Tibial nerve (tissue), 4 donors: ENCODE measurements around the gene SASS6. TPM values are rescaled to one million over a fixed set of nuclear protein-coding genes. Genes with fewer than 3 reads are reported as not detected.

Experiments used
- DNase-seq, 2 donors: peaks; one replicate each; pipeline ENCODE4 v3.0.0-alpha.2; 2019; ENCODE audit warnings: low spot score in 2 of 2
- H3K27ac ChIP-seq, 4 donors: fragments of 200-600 bp; sonication (generic) in 3 of 4; one replicate each; pipeline ENCODE4 v1.5.1; 2017 to 2019; ENCODE audit warnings: mild to moderate bottlenecking in 1 of 4
- H3K27me3 ChIP-seq, 2 donors: fragments of 200-600 bp; sonication (generic) in 1 of 2; one replicate each; pipeline versions ENCODE4 v1.5.1 to v1.6.0; 2017 to 2019
- H3K36me3 ChIP-seq, 3 donors: fragments of 200-600 bp; sonication (generic); one replicate each; pipeline ENCODE4 v1.5.1; 2018 to 2019
- H3K4me1 ChIP-seq, 4 donors: fragments of 200-600 bp; sonication (generic) in 3 of 4; one replicate each; pipeline ENCODE4 v1.5.1; 2017 to 2019
- H3K4me3 ChIP-seq, 4 donors: fragments of 200-600 bp; sonication (generic) in 3 of 4; one replicate each; pipeline ENCODE4 v1.5.1; 2017 to 2019; ENCODE audit warnings: mild to moderate bottlenecking in 1 of 4, moderate library complexity in 1 of 4
- H3K9me3 ChIP-seq, 4 donors: fragments of 200-600 bp; sonication (generic) in 3 of 4; one replicate each; pipeline ENCODE4 v1.5.1; 2017 to 2019
- EP300 ChIP-seq, 2 donors: sonication (generic); formaldehyde crosslinking; IDR thresholded peaks; one replicate each; pipeline ENCODE4 v1.6.1; 2017; ENCODE audit warnings: antibody characterized with exemption in 2 of 2, mild to moderate bottlenecking in 1 of 2
- POLR2A ChIP-seq, 2 donors: fragments of 450-650 bp; IDR thresholded peaks; one replicate each; pipeline ENCODE4 v1.6.1; 2017; ENCODE audit warnings: antibody characterized with exemption in 2 of 2, mild to moderate bottlenecking in 2 of 2, moderate library complexity in 2 of 2
- WGBS, 2 donors: methylation state at CpG; one replicate each; pipeline ENCODE4 v1.1.5; 2018; 5-methylcytosine and 5-hydroxymethylcytosine counted together
- small RNA-seq: library from RNA; depleted of rRNA; stranded (forward); fragments of <200 nt; gene quantifications from one replicate; pipeline ENCODE3, GENCODE V24; 2016
- total RNA-seq, 4 donors: library from RNA; depleted of rRNA; stranded (reverse); fragments of >200 nt; gene quantifications; one replicate each; pipeline ENCODE4 v1.1.0, GENCODE V29; 2016
- TF ChIP-seq, protein P1 (sequence below), 5 experiments: fragments of 200-600 bp in 3 of 5; fragments of 450-650 bp in 2 of 5; sonication (generic) in 3 of 5; IDR thresholded peaks; one replicate each; pipeline ENCODE4 v1.5.1; 2016 to 2019; ENCODE audit warnings: antibody characterized with exemption in 5 of 5, mild to moderate bottlenecking in 3 of 5, moderate library complexity in 2 of 5

Gene SASS6
- total RNA-seq, 4 donors from 2014 or later = 1.8 to 3.9 (median 2.7) TPM

DNA sequence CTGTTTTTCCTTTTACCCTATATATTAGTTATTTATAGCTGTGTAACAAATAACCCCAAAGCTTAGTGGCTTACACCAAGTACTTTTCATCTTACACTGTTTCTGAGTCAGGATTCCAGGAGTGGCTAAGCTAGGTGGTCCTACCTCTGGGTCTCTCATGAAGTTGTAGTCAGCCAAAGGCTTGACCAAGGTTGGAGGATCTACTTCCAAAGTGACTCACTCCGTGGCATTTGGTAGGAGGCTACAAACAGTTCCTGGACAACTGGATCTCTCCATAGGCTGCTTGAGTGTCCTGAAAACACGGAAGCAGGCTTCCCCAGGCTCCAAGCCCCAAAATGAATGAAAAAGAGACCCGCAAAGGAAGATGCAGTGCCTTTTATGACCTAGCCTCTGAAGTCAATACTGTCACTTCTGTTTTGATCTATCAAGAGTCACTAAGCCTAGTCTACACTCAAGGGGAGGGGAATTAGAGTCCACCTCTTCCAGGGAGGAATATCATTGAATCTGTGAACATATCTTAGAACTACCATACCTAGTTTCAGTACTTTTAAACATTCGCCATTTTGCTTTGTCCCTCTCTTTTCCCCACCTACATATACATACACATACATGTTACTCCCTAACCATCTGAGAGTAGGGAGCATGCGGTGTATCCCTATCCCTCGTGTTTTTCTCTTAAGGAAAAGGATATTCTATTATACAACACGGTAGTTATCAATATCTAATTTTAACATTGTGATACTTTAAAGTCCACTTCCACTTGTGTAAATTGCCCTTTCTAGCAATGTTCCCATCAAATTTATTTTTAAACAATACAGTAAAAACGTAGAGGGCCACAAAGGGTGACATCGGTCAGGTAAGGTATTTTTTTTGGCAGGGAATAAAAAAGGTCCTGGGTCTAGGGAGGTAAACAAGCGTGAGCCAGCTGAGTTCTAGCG is 95.7 kb downstream of the SASS6 start:
- TF ChIP-seq POLR2A (IDR thresholded peaks at IDR 0.05) (no peak), EP300 (IDR thresholded peaks at IDR 0.05) (no peak)
- TF ChIP-seq, protein P1, sequence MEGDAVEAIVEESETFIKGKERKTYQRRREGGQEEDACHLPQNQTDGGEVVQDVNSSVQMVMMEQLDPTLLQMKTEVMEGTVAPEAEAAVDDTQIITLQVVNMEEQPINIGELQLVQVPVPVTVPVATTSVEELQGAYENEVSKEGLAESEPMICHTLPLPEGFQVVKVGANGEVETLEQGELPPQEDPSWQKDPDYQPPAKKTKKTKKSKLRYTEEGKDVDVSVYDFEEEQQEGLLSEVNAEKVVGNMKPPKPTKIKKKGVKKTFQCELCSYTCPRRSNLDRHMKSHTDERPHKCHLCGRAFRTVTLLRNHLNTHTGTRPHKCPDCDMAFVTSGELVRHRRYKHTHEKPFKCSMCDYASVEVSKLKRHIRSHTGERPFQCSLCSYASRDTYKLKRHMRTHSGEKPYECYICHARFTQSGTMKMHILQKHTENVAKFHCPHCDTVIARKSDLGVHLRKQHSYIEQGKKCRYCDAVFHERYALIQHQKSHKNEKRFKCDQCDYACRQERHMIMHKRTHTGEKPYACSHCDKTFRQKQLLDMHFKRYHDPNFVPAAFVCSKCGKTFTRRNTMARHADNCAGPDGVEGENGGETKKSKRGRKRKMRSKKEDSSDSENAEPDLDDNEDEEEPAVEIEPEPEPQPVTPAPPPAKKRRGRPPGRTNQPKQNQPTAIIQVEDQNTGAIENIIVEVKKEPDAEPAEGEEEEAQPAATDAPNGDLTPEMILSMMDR (IDR thresholded peaks at IDR 0.05) = no peak
- Histone ChIP-seq H3K9me3 (no peaks in the 10 kb centered on the region), H3K27ac (peak overlapping the region; percentile 95 to 98 (median 97)), H3K4me3 (peak overlapping the region; percentile 77 to 97 (median 90)), H3K36me3 (no peaks in the 10 kb centered on the region), H3K27me3 (no peaks in the 10 kb centered on the region), H3K4me1 (peaks cover 0 to 47% (median 23%) of the 10 kb centered on the region in 4 donors)
- no peak for DNase-seq
- 19 to 23% methylated on average over 11 of the region's 11 CpGs for WGBS, 2 donors

DNA sequence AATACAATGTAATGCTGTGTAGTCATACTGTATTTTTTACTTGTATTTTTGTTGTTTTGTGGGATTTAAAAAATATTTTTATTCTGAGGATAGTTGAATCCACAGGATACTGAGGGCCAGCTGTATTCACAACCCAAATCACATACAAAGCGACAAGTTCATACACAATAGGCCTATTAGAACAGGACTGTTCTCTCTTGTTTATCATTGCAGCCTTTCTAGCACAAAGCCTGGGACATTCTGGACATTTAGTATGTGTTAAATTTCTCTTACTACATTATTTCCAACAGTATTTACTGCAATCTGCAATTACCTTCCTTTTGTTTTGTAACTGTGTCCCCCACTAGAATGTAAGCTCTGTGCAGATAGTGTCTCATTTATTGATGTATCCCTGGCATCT is 97.5 kb downstream of the SASS6 start:
- TF ChIP-seq POLR2A (IDR thresholded peaks at IDR 0.05) (no peak), EP300 (IDR thresholded peaks at IDR 0.05) (no peak)
- TF ChIP-seq, protein P1 (IDR thresholded peaks at IDR 0.05) = no peak
- Histone ChIP-seq H3K27ac (peak overlapping the region in 1 of 4 donors; percentile 34), H3K27me3 (no peaks in the 10 kb centered on the region), H3K36me3 (no peaks in the 10 kb centered on the region), H3K9me3 (no peaks in the 10 kb centered on the region), H3K4me1 (peaks cover 0 to 29% (median 12%) of the 10 kb centered on the region in 4 donors), H3K4me3 (no peak overlapping the region)
- WGBS, 2 donors = 64 to 70% methylated on average over 1 of the region's 1 CpG
- DNase-seq = no peak

DNA sequence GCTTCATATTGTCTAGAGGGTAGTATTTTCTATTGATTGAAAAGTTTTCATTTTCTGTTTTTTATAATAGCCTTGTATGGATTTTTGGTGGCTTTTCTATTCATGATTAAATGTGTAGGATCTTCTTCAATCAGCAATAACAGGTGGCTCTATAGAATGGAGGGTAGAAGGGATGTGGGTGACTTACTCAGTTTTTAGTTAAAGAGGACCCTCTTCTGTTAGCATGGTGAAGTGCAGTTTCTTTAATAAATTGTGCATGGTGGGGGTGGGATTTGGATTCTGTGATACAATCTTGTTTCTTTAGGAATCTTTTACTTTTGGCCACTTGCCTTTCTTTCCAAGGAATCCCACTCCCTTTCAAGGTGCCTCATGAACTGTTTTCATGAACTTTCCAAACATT is 98.3 kb downstream of the SASS6 start:
- Histone ChIP-seq H3K4me3 (no peak overlapping the region), H3K36me3 (no peaks in the 10 kb centered on the region), H3K9me3 (no peaks in the 10 kb centered on the region), H3K27me3 (no peaks in the 10 kb centered on the region), H3K4me1 (peaks cover 0 to 22% (median 10%) of the 10 kb centered on the region in 4 donors), H3K27ac (no peak overlapping the region)
- DNase-seq = no peak
- TF ChIP-seq POLR2A (IDR thresholded peaks at IDR 0.05) = no peak
- TF ChIP-seq, protein P1 (IDR thresholded peaks at IDR 0.05) = no peak
- TF ChIP-seq EP300 (IDR thresholded peaks at IDR 0.05) = no peak

Small RNA genes within 50 kb of the gene (small RNA-seq; reads per million reads assigned to genes)
- gene AC093019.1 = not detected

Other genes starting within 250 kb of the SASS6 start
- gene SLC35A3, start 162.9 kb downstream of the SASS6 start, total RNA-seq = 10 to 100 TPM; 15.7 to 23.8 (median 17.9) TPM
- gene TRMT13, start 233 bp upstream of the SASS6 start, total RNA-seq = 10 to 100 TPM; 10.2 to 33.0 (median 16.2) TPM
- gene LRRC39, start 45.3 kb upstream of the SASS6 start, total RNA-seq = 1 to 10 TPM in 2 of 4 donors, under 1 TPM in 2; 0.39 to 7.5 (median 1.5) TPM
- gene DBT, start 116.9 kb upstream of the SASS6 start, total RNA-seq = 10 to 100 TPM in 3 of 4 donors, 1 to 10 TPM in 1; 8.1 to 10.7 (median 10.3) TPM
- 10 to 100 TPM; 21.9 to 30.6 (median 23.2) TPM for gene RTCA, start 133.3 kb upstream of the SASS6 start, total RNA-seq
- gene CDC14A, start 219.6 kb upstream of the SASS6 start, total RNA-seq = 10 to 100 TPM; 18.6 to 40.6 (median 28.8) TPM